WI38 (cell line): ENCODE results near the gene GATAD1.
"Not testable (repeated sequence)": the region's sequence is repeated elsewhere in the genome, so short reads cannot be mapped to it uniquely, and the experiment has no call there.

Experiments used
- H3K4me3 ChIP-seq: 2 replicates; pipeline ENCODE4 v1.5.1; 2011; ENCODE audit warnings: low read depth, mild to moderate bottlenecking, control low read depth, low read length
- TF ChIP-seq, protein P1 (sequence below): IDR thresholded peaks from 2 replicates; pipeline ENCODE4 v1.5.1; 2012; ENCODE audit warnings: low read depth, mild to moderate bottlenecking, control low read depth, low read length

Gene GATAD1

DNA sequence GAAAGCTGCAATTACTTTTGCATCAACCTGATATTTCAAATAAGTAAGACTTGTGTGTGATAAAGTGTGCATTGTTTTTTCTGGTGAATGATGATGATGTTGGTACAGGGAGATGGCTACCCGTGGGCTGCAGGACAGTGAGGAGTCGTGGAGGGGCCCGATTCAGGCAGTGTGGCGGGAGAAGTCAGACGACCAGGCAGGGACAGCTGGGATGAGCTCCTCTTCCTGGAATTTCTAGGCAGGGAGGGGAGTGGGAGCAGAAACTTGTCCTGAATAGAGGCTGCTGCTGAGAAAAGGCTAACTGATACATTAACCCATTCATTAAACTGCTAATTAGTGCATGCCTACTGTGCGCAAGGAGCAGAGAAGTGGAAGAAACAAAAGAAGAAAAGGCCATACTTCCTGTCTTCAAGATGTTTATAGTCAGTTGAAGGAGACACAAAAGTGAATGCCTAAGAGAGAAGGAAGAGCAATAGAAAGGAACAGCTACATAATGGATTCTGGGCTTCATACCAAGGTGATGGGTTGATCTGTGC, 9.3 kb upstream of the GATAD1 start:
- TF ChIP-seq, protein P1, sequence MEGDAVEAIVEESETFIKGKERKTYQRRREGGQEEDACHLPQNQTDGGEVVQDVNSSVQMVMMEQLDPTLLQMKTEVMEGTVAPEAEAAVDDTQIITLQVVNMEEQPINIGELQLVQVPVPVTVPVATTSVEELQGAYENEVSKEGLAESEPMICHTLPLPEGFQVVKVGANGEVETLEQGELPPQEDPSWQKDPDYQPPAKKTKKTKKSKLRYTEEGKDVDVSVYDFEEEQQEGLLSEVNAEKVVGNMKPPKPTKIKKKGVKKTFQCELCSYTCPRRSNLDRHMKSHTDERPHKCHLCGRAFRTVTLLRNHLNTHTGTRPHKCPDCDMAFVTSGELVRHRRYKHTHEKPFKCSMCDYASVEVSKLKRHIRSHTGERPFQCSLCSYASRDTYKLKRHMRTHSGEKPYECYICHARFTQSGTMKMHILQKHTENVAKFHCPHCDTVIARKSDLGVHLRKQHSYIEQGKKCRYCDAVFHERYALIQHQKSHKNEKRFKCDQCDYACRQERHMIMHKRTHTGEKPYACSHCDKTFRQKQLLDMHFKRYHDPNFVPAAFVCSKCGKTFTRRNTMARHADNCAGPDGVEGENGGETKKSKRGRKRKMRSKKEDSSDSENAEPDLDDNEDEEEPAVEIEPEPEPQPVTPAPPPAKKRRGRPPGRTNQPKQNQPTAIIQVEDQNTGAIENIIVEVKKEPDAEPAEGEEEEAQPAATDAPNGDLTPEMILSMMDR, result no peak
- no peak overlapping the region for H3K4me3 ChIP-seq

DNA sequence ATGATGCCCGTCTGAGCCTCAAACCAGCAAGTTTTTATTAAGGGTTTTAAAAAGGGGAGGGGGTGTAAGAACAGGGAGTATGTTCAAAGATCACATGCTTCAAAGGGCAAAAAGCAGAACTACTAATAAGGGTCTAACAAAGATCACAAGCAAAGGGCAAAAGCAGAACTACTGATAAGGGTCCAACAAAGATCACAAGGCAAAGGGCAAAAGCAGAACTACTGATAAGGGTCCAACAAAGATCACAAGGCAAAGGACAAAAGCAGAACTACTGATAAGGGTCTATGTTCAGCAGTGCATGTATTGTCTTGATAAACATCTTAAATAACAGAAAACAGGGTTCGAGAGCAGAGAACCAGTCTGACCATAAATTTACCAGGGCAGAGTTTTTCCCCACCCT, 4.6 kb upstream of the GATAD1 start:
- not testable (repeated sequence) for H3K4me3 ChIP-seq

DNA sequence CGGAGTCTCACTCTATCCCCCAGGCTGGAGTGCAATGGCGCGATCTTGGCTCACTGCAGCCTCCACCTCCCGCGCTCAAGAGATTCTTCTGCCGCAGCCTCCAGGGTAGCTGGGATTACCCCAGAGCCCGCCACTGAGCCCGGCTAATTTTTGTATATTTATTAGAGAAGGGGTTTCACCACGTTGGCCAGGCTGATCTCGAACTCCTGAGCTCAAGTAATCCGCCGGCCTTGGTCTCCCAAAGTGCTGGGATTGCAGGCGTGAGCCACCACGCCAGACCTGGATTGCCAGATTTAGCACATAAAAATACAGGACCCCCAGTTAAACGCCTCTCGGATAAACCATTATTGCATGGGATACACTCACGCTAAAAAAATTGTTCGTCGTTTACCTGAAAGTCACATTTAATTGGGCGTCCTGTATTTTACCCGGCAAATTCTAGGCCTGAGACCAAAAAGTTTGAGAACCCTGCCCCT, 375 bp upstream of the GATAD1 start:
- peak overlapping the region; percentile 95 for H3K4me3 ChIP-seq
- TF ChIP-seq, protein P1, result no peak; the same call in 1 of the 2 replicates

DNA sequence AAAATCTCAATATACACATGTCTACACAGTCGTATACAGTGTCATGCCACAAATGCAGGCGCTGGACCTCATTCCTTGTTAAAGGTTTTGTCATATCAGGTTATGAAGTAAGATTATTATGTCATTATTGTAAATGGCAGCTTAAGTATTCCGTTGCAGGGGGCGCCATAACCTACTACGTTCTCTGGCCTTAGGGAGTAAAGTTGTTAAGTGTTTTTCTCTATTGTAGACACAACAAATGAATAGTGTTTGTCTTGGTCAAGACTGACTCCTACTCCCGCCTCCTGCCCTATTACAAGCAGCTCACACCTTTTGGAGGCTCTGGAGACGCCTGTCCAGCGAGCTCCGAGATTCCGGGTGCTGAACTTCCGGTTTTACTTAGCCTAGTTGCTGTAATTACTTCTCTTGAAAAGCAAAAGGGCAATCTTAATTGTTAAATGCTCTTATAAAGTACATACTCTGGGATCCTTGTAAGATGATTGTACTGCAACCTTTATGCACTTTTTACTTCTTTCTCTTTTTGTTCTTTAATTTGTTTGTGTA, 994 bp downstream of the GATAD1 start:
- TF ChIP-seq, protein P1, result 0 out of 2 replicates have a peak, but pooled peaks have one; percentile 17
- peak overlapping the region; percentile 95 for H3K4me3 ChIP-seq

DNA sequence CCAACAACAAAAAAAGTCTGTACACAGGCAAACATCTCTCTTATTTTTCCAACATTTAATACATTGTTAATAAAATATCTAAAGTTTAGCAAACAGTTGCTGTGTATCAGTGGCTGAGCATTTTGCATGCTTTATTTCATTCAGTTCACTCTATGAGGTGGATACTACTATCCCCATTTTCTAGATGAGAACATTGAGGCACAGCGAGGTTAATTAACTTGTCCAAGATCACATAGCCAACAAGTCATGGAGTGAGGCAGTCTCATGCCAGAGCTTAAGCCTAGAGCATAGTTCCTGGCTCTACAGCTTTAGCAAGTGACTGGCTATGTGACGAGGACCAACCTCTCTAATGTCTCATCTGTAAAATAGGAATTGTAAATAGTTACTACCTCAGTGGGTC, 4.4 kb downstream of the GATAD1 start:
- TF ChIP-seq, protein P1, result no peak
- no peak overlapping the region for H3K4me3 ChIP-seq

DNA sequence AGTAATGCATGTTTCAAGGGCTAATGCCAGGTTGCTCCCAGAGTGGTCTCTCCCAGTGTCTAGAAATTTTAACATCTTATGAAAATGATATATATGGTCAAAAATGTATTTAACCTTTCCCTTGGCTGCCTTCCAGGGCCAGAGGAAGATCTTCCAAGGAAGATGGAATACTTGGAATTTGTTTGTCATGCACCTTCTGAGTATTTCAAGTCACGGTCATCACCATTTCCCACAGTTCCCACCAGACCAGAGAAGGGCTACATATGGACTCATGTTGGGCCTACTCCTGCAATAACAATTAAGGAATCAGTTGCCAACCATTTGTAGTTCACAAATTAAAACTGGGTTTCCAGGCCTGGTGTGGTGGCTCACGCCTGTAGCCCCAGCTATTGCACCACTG, 9.0 kb downstream of the GATAD1 start:
- H3K4me3 ChIP-seq, result no peak overlapping the region
- TF ChIP-seq, protein P1, result no peak

DNA sequence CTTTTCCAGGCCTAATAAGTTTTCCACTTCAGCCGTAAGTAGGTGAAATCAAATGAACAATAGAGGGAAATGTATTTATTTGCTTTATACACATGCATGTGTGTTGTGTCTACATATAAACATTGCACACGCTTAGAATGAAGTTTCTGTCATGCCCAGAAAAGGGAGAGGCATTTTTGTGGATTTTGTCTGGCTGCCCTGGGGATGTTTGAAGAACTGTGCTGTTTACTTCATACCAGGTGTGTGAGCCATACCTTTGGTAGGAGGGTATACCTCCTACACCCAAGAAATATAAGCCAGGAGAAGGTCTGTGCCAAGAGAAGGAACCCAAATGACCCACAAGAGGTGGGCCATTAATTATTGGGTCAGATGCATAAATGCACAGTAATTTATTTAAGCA, 12.8 kb downstream of the GATAD1 start:
- TF ChIP-seq, protein P1, result no peak
- H3K4me3 ChIP-seq, result no peak overlapping the region

DNA sequence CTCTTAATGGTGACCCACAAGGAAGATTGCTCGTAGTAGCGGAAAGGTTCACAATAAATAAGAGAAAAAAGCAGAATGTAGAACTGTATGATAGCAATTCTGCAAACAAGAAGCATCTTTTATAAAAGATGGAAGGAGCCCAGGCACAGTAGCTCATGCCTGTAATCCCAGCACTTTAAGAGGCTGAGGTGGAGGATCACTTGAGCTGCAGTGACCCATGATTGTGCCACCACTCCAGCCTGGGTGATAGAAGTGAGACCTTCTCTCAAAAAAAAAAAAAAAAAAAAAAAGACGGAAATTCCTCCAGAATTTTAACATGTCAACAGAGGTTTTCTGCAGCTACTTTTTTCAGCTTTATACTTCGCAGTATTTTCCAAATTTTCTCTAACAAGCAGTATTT, 13.2 kb downstream of the GATAD1 start:
- TF ChIP-seq, protein P1, result no peak
- no peak overlapping the region for H3K4me3 ChIP-seq
